ENCODE measurements around the gene FBXO2. TPM values are rescaled to one million over a fixed set of nuclear protein-coding genes. Genes with fewer than 3 reads are reported as not detected.
"Not testable (repeated sequence)": the region's sequence is repeated elsewhere in the genome, so short reads cannot be mapped to it uniquely, and the experiment has no call there.

Gene FBXO2
- total RNA-seq, 4 donors from 2014 or later = 0.59 to 7.2 (median 4.2) TPM

GRCh38 chr1:11613347-11613746, 40.9 kb downstream of the FBXO2 start:
- Histone ChIP-seq H3K9me3 (no peaks in the 10 kb centered on the region), H3K36me3 (no peaks in the 10 kb centered on the region), H3K27me3 (no peaks in the 10 kb centered on the region), H3K4me3 (no peak overlapping the region), H3K27ac (no peak overlapping the region), H3K4me1 (no peaks in the 10 kb centered on the region)
- intact Hi-C loops (cut with DNase I; ENCODE audit: low total_unique reads) = no loop called here
- no peak for TF ChIP-seq POLR2A (IDR thresholded peaks at IDR 0.05)
- no peak for DNase-seq

- no peak overlapping the region for H3K27ac ChIP-seq
- H3K36me3 ChIP-seq = no peaks in the 10 kb centered on the region
- H3K4me3 ChIP-seq = no peak overlapping the region
- no peaks in the 10 kb centered on the region for H3K27me3 ChIP-seq
- H3K9me3 ChIP-seq = no peaks in the 10 kb centered on the region
- TF ChIP-seq CTCF (IDR thresholded peaks at IDR 0.05) (no peak), POLR2A (IDR thresholded peaks at IDR 0.05) (no peak)
- no peak for DNase-seq
- H3K4me1 ChIP-seq = no peaks in the 10 kb centered on the region
- intact Hi-C loops (cut with DNase I; ENCODE audit: low total_unique reads) = no loop called here
Measured at GRCh38 chr1:11611638-11612327, 42.4 kb downstream of the FBXO2 start.

GRCh38 chr1:11610629-11611180, 43.5 kb downstream of the FBXO2 start:
- no peak overlapping the region for H3K4me3 ChIP-seq
- DNase-seq = no peak
- no peaks in the 10 kb centered on the region for H3K4me1 ChIP-seq
- TF ChIP-seq CTCF (IDR thresholded peaks at IDR 0.05) (no peak), POLR2A (IDR thresholded peaks at IDR 0.05) (no peak)
- no peaks in the 10 kb centered on the region for H3K9me3 ChIP-seq
- no peaks in the 10 kb centered on the region for H3K36me3 ChIP-seq
- no peaks in the 10 kb centered on the region for H3K27me3 ChIP-seq
- intact Hi-C loops (cut with DNase I; ENCODE audit: low total_unique reads) = no loop called here
- no peak overlapping the region for H3K27ac ChIP-seq

GRCh38 chr1:11609378-11609777, 44.9 kb downstream of the FBXO2 start:
- intact Hi-C loops (cut with DNase I; ENCODE audit: low total_unique reads); H3K27me3 ChIP-seq; H3K27ac ChIP-seq; H3K4me3 ChIP-seq; H3K9me3 ChIP-seq; H3K4me1 ChIP-seq; H3K36me3 ChIP-seq; DNase-seq: not testable (repeated sequence)

- H3K9me3 ChIP-seq; DNase-seq; H3K27ac ChIP-seq; H3K4me1 ChIP-seq; H3K27me3 ChIP-seq; H3K36me3 ChIP-seq; intact Hi-C loops (cut with DNase I; ENCODE audit: low total_unique reads); H3K4me3 ChIP-seq: not testable (repeated sequence)
Measured at GRCh38 chr1:11608596-11609130, 45.6 kb downstream of the FBXO2 start.

GRCh38 chr1:11606775-11607174, 47.5 kb downstream of the FBXO2 start:
- TF ChIP-seq POLR2A (IDR thresholded peaks at IDR 0.05) = no peak
- intact Hi-C loops (cut with DNase I; ENCODE audit: low total_unique reads) = no loop called here
- Histone ChIP-seq H3K9me3 (no peaks in the 10 kb centered on the region), H3K4me1 (no peaks in the 10 kb centered on the region), H3K27ac (no peak overlapping the region), H3K36me3 (no peaks in the 10 kb centered on the region), H3K4me3 (no peak overlapping the region), H3K27me3 (no peaks in the 10 kb centered on the region)
- DNase-seq = no peak

- Histone ChIP-seq H3K27me3 (no peaks in the 10 kb centered on the region), H3K27ac (no peak overlapping the region), H3K36me3 (no peaks in the 10 kb centered on the region), H3K4me3 (no peak overlapping the region), H3K9me3 (no peaks in the 10 kb centered on the region), H3K4me1 (no peaks in the 10 kb centered on the region)
- no peak for DNase-seq
- TF ChIP-seq POLR2A (IDR thresholded peaks at IDR 0.05) (no peak), CTCF (IDR thresholded peaks at IDR 0.05) (no peak)
- intact Hi-C loops (cut with DNase I; ENCODE audit: low total_unique reads) = no loop called here
Measured at GRCh38 chr1:11602981-11603380, 51.2 kb downstream of the FBXO2 start.
